GM21381 (cell line): ENCODE data around the gene CGGBP1.
"Not testable (repeated sequence)": the region's sequence is repeated elsewhere in the genome, so short reads cannot be mapped to it uniquely, and the experiment has no call there.

ENCODE experiments used
- ATAC-seq: cut with Tn5 transposase; IDR thresholded peaks from one replicate; pipeline ENCODE4 v1.9.1; 2021; ENCODE audit warnings: mild to moderate bottlenecking, moderate library complexity; ENCODE audit not compliant: unreplicated experiment

The CGGBP1 gene

DNA sequence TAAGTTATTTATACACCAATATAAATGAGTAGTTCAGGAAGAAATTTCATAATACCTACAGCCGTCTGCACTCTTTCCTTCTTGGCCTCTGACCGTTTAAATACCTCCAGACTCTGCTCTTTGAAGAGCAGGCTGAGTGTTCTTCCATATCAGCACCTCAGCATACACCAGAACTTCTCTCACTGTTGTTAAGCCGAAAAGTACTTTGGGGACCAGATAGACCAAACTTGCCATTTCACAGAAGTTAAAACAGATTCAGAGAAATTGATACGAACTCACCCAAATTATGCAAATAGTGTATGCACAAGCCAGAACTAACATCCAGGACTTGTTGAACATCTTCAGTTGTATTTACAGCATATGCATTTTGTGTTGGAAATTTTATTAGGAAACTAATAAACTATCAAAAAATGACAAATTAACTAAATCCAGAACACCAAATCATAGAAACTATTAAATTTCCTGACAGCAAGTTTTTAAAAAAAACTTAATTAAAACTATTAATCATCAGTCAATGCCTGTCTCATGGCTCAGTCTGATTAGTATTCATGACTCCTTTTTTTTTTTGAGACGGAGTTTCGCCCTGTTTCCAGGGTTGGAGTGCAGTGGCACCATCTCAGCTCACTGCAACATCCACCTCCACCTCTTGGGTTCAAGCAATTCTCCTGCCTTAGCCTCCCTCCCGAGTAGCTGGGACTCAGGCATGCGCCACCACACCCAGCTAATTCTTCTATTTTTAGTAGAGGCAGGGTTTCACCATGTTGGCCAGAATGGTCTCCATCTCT lies 24.1 kb downstream of the CGGBP1 start:
- ATAC-seq, result no peak

DNA sequence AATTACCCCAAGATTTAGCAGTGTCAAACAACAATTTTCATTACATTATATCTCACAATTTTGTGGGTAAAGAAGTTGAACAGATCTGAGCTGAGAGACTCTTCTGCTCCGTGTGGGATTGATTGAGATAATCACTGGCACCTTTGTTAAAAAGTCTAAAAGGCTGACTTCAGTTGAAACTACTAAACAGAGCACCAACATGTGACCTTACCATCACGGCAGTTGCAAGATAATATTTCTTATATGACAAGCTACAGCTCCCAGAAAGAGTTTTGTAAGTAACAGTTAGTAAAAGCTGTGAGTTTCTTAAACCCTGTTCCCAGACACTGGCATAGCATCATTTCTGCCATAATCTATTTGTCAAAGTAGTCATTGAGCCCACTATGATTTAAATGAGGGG lies 25.0 kb downstream of the CGGBP1 start:
- ATAC-seq, result no peak

DNA sequence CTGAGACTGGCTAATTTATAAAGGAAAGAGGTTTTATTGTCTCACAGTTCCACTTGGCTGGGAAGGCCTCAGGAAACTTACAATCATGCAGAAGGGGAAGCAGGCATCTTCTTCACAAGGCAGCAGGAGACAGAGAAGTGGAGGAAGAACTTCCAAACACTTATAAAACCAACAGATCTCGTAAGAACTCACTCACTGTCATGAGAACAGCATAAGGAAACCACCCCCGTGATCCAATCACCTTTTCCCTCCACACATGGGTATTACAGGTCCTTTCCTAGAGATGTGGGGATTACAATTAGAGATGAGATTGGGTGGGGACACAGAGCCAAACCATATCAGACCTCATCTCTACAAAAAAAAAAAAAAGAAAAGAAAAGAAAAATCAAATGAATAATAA lies 25.7 kb downstream of the CGGBP1 start:
- no peak for ATAC-seq

DNA sequence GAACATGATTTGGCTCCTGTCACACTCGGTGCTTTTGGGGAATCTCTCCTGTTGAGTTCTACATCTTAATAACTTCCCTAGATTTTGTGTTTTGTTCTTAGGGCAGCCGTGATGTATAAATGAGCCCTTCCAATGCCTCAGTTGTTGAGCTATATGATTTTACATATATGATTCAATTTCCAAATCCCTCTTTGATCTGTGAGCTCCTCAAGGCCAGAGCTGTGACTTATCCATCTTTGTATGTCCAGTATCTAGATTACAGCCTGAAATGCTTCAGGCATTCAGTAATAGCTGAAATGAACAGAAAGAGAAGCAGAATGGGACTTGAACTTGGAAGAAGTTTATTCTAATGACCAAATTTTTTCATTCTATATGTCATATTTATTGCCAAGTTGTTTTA lies 26.6 kb downstream of the CGGBP1 start:
- peak; percentile 12 for ATAC-seq

DNA sequence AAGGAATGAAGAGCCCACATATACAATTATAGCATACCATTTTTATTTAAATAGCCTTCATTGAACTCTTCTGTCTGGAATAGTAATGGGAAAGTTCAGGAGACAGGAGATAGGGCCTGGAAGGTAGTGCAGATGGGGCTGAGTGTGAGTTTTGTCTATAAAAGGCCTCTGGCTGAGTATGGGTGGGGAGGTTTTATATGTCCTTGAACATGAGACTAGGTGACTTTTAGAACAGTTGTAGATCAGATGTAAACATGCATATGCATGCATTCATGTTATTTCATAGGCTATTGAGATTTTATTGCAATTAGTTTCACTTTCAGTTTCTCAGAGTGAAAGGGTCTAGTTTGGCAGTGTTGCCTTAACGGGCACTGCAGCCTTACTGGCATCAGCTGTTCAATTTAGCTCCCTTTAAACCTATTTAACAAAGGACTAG lies 27.1 kb downstream of the CGGBP1 start:
- peak; percentile 83 for ATAC-seq

DNA sequence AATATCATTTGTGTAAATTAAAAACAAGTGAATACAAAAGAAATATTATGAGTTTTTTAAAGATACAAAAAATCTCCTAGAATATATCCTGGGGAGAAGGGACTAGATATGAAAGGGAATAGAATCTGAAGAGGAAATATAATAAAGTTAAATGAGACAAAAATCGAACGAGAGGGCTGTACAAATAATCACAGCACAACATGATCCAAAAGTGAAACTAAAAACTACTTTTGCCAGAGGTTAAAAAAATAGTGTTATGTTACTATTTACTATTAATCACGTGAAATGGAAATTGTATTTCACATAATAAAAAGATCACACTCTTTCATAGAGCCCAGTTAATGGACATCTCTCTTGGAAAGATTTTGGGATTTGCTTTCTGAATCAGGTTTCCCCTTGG lies 28.6 kb downstream of the CGGBP1 start:
- ATAC-seq, result no peak

DNA sequence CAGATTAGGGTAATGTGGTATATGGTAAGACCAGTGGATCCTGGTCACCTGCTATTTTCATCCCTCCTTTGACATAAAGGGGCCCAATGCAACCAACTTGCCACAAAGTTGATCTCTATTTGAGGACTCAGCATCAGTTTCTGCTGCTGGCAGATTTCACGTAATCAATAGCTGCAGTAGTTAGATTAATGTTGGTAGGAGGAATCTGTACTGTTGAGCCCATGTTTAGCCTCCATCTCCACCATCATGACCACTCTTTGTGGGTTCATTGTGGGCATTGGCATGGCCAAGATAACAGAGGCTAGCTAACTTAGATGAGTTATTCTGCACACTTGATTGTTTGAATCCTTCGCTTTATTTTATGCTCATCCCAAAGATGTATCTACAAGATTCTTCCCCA lies 29.9 kb downstream of the CGGBP1 start:
- ATAC-seq, result no peak

DNA sequence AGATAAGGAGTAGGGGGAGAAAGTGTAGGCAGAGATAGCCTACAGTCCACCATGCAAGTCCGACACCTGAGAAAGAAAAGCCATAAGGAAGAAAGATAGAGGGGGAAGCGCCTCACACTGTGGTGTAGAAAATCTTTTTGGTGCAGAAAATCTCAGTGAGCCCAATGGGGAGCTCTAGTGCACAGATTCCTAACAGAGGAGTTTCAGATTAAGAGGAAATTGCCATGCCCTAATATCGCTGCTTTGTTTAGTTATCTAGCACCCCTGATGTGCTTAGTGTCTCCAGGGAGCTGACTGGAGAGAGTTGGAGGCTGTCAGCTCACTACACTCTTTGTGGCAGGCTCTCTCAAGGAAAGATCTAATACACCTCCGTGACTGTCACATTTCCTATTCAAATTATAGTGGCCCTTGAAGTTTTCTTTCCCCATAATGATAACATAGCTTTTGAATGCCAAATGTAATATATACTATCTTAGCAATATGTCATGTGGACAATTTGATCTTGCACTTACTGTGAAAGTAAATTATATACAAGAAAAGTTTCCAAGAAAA lies 33.7 kb downstream of the CGGBP1 start:
- ATAC-seq, result no peak

DNA sequence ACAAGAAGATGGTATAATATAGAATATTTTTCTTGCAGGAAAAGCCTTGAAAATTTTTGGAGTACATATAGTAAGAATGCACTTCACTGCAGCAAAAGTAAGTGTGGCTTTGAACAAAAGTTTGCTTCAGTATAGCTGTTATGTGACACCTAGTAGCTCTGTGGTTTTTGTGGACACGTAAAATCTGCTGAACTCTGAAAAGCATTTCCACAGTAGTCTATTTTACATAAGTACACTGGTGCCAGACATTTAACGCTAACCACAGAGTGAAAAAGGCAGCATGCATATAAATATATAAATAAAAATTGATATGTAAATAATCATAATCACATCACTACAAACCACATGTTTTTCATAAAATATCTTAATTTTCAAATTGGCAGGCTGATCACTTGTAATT lies 39.8 kb downstream of the CGGBP1 start:
- peak; percentile 99 for ATAC-seq

DNA sequence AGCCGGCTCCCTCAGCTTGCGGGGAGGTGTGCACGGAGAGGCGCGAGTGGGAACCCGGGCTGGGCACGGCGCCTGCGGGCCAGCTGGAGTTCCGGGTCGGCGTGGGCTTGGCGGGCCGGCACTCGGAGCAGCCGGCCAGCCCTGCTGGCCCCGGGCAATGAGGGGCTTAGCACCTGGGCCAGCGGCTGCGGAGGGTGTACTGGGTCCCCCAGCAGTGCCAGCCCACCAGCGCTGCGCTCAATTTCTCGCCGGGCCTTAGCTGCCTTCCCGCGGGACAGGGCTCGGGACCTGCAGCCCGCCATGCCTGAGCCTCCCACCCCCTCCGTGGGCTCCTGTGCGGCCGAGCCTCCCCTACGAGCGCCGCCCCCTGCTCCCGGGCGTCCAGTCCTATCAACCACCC lies 43.1 kb downstream of the CGGBP1 start:
- ATAC-seq, result not testable (repeated sequence)

DNA sequence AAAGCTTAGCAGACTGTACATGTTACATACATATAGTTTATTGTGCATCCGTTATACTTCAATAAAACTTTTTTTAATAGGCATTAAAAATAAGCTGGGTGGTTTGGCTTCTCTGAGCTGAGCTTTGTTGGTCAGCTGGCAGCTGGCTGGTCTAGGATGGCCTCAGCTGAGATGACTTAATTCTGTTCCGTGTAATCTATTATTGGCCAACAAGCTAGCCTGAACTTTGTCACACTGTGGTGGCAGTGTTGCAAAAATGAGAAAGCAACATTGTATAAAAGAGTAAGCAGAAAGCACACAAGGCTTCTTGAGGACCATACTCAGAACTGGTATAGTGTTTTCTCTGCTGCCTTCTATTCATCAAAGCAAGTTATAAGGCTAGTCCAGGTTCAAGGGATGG lies 45.2 kb downstream of the CGGBP1 start:
- no peak for ATAC-seq

DNA sequence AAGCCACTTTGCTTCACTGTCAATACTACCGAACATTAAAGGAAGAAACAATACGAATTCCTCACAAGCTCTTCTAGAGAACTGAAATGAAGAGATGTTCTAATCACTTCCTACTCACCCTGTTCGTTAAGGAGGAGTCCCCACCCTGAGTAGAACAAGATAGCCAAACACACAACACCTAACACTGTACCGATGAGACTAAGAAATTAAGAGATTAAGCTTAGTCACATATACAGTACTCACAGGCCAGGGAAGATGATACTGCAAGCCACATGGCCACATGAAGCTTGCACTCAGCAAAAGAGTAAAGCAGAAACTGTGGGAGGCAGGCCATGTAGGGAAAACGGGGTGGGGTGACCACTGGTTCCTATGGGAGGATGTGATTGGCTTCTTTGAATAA lies 48.0 kb downstream of the CGGBP1 start:
- no peak for ATAC-seq

DNA sequence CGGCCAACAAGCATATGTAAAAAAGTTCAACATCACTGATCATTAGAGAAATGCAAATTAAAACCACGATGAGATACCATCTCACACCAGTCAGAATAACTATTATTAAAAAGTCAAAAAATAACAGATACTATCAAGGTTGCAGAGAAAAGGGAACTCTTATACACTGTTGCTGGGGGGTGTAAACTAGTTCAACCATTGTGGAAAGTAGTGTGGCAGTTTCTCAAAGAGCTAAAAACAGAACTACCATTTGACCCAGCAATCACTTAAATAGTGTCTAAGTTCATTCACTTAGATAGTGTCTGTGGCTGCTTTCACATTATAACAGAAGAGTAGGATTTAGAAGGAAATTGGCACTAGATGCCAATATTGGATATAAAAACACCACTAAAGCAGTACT lies 49.7 kb downstream of the CGGBP1 start:
- no peak for ATAC-seq

DNA sequence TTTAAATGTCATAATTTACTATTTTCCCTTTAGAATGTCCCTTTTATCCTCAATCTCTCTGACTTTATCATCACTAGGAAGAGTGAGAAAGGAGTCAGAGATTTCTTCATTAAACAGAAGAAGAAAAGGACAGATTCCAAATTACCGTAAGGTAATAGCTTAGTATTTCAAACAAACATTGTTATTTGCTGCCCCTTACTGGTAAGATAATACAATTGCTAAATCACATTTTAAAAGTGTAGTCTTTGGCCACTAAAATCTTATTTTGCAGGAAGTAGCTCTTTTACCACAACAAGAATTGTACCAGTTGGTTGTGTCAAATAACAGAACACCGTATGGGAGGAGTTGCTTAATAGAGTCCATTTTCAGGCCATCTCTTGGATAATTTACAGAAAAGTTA lies 53.7 kb downstream of the CGGBP1 start:
- ATAC-seq, result no peak

DNA sequence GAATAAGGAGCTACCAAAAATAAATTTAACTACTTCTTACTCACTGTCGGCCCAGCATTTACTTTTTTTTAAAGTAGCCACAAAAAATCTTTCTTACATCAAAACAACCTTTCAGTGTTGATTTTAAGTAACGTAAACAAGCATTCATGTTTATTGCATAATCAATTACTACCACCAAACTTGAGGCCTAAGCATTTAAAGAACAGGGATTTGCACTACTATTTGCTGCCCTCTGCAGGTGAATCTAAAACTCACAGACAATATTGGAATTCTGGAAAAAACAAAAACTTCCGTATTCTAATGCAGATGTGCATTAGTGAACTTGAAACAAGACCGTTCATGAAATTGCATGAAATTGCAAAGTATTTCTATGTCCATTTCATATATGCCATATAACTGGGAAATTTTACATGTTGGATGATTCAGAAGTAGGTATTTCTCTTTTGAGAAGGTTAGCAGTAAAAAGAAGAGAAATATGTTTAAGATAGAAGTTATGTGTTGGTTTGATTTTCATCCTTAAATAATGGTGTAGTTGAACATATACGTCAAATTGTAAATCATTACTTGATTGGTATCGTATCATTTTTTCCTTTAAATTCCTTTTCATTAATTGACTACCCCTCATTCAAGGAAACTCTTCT lies 55.6 kb downstream of the CGGBP1 start:
- no peak for ATAC-seq

DNA sequence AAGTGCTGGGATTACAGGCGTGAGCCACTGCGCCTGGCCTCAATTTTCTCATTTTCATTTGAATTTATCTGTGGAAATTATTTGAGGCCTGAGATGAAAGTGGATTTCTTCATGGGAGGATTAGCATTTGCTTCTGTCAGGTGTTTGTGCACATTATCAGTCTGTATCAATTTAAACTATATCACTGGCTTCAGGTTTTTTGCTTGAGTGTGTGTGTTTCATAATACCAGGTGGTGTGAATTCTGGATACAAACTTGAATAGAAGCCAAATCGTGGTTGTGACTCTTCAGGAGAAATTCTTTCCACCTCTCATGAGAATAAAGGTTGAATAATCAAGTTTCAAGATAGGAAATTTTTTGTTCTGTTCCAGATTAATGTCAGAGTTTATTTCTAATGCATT lies 56.4 kb downstream of the CGGBP1 start:
- no peak for ATAC-seq
